A673 (cell line): ENCODE results near the gene VPS35. TPM values are rescaled to one million over a fixed set of nuclear protein-coding genes. Genes with fewer than 3 reads are reported as not detected.

ENCODE experiments used
- BruUV-seq: library from RNA; stranded (reverse); fragments of 400-500 nt; replicated peaks from 2 replicates; lab custom pipeline; 2021; lab: Mats Ljungman, UMichigan
- CTCF ChIA-PET: fragments of 300-600 bp; sonication (Branson Sonifier 250); formaldehyde crosslinking; loops from one replicate; lab custom pipeline; 2022; ENCODE audit warnings: antibody characterized with exemption; lab: Charles Lee
- POLR2A ChIA-PET: fragments of 300-600 bp; sonication (Branson Sonifier 250); formaldehyde crosslinking; loops from one replicate; lab custom pipeline; 2022; ENCODE audit warnings: antibody characterized with exemption; ENCODE audit not compliant: low non-redundant PET; lab: Charles Lee
- DNase-seq: peaks from one replicate; pipeline ENCODE4 v3.0.0-alpha.2; 2015; ENCODE audit warnings: low spot score
- H3K27ac ChIP-seq: fragments of 200-600 bp; sonication (generic); 2 replicates; pipeline ENCODE4 v1.5.1; 2016; ENCODE audit warnings: mixed run types, low read depth, mild to moderate bottlenecking, mixed read lengths, antibody characterized with exemption, low read length; ENCODE audit not compliant: poor library complexity, severe bottlenecking
- H3K27me3 ChIP-seq: fragments of 200-600 bp; sonication (generic); replicated peaks from 2 replicates; pipeline ENCODE4 v1.6.1; 2017; ENCODE audit warnings: mixed run types, low read depth, mild to moderate bottlenecking, mixed read lengths, antibody characterized with exemption, low read length; ENCODE audit not compliant: insufficient read depth, poor library complexity
- H3K36me3 ChIP-seq: fragments of 200-600 bp; sonication (generic); 2 replicates; pipeline ENCODE4 v1.6.1; 2016; ENCODE audit warnings: mixed run types, mild to moderate bottlenecking, mixed read lengths, antibody characterized with exemption, low read length; ENCODE audit not compliant: insufficient read depth, poor library complexity, severe bottlenecking
- H3K4me1 ChIP-seq: fragments of 200-600 bp; sonication (generic); 2 replicates; pipeline ENCODE4 v1.6.1; 2017; ENCODE audit warnings: mixed run types, mild to moderate bottlenecking, mixed read lengths, antibody characterized with exemption, low read length; ENCODE audit not compliant: insufficient read depth, poor library complexity, severe bottlenecking
- H3K4me3 ChIP-seq: fragments of 200-600 bp; sonication (generic); 2 replicates; pipeline ENCODE4 v1.5.1; 2016; ENCODE audit warnings: low read depth, mixed run types, mild to moderate bottlenecking, mixed read lengths, low read length; ENCODE audit not compliant: poor library complexity, severe bottlenecking
- H3K9me3 ChIP-seq: fragments of 200-600 bp; sonication (generic); 2 replicates; pipeline ENCODE4 v1.6.1; 2016; ENCODE audit warnings: mixed run types, low read depth, mild to moderate bottlenecking, mixed read lengths, antibody characterized with exemption, low read length; ENCODE audit not compliant: poor library complexity, severe bottlenecking
- EZH2 ChIP-seq: fragments of 200-600 bp; sonication (generic); IDR thresholded peaks from 2 replicates; pipeline ENCODE4 v1.6.1; 2017; ENCODE audit warnings: borderline replicate concordance, low read depth, mild to moderate bottlenecking, mixed read lengths, antibody characterized with exemption, low read length; ENCODE audit not compliant: poor library complexity, severe bottlenecking
- intact Hi-C: fragments of 100-400 bp; cut with micrococcal nuclease; formaldehyde crosslinking; loops from one replicate; pipeline ENCODE4 v1.10.0; 2022; ENCODE audit not compliant: unreplicated experiment
- total RNA-seq: library from RNA; stranded (reverse); gene quantifications from 2 replicates; pipeline ENCODE4 v1.2.3, GENCODE V29; 2021
- TF ChIP-seq, protein P1 (sequence below): fragments of 300-800, 200-600 bp; sonication (generic); conservative IDR thresholded peaks from 2 replicates; pipeline ENCODE4 v1.5.1; 2017; ENCODE audit warnings: low read depth, mild to moderate bottlenecking, antibody characterized with exemption, low read length, moderate library complexity, mixed read lengths

Gene VPS35
- total RNA-seq, 1 experiment from 2014 or later: 99.0 TPM

DNA sequence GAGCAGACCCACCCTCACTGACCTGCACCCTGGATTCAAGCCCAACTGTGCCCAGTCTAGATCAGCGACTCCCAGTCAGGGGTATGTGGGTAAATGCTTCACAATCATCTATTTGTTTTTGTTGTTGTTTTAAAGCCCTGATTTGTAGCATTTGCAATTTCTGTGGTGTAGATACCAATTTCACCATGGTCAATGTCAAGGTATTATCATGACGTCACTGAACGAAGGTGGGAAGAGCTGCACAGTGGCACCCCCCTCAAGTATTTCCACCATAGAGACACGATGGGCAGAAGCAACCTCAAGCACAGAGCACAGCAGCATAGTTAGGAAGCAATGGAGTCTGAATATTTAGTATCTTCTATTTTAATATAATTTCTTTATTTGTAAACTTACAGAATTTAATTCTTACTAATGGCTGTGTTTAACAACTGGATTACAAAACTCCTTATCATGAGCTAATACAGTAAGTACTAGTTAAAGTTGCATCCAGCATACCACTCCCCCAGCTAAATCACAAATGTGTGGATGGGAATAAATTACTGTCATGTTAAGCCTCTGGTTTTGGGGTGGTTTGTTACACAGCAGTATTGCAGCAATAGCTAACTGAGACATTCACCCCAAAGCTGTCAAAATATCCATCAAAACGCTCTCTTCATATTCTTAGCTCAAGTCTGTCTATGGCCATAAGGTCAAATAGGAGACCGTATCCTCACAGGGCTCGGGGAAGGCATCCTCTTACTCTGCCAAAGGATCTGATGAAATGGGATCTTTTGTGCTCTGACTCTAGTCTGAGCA, 26.0 kb upstream of the VPS35 start:
- no peak overlapping the region for H3K4me3 ChIP-seq
- no peaks in the 10 kb centered on the region for H3K27me3 ChIP-seq
- no peak overlapping the region for H3K27ac ChIP-seq
- no peaks in the 10 kb centered on the region for H3K36me3 ChIP-seq
- ChIA-PET POLR2A (no interaction called here), CTCF (no interaction called here)
- DNase-seq: no peak
- no peaks in the 10 kb centered on the region for H3K4me1 ChIP-seq
- intact Hi-C loops: no loop called here
- no peaks in the 10 kb centered on the region for H3K9me3 ChIP-seq
- TF ChIP-seq, protein P1, sequence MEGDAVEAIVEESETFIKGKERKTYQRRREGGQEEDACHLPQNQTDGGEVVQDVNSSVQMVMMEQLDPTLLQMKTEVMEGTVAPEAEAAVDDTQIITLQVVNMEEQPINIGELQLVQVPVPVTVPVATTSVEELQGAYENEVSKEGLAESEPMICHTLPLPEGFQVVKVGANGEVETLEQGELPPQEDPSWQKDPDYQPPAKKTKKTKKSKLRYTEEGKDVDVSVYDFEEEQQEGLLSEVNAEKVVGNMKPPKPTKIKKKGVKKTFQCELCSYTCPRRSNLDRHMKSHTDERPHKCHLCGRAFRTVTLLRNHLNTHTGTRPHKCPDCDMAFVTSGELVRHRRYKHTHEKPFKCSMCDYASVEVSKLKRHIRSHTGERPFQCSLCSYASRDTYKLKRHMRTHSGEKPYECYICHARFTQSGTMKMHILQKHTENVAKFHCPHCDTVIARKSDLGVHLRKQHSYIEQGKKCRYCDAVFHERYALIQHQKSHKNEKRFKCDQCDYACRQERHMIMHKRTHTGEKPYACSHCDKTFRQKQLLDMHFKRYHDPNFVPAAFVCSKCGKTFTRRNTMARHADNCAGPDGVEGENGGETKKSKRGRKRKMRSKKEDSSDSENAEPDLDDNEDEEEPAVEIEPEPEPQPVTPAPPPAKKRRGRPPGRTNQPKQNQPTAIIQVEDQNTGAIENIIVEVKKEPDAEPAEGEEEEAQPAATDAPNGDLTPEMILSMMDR: no peak
- TF ChIP-seq EZH2: no peak
- BruUV-seq: no TSS peak

DNA sequence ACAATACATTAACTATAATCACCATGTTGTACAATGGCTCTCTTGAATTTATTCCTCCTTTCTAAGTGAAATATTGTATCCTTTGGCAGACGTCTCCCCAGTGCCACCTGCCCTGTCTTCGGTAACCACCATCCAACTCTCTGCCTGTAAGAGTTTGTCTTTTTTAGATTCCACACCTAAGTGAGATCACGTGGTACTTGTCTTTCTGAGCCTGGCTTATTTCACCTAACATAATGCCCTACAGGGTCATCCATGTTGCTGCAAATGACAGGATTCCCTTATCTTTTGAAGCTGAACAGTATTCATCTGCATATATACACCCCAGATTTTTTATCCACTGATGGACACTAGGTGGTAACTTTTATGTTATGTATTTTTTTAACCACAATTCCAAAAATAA, 24.7 kb upstream of the VPS35 start:
- TF ChIP-seq, protein P1: no peak
- no peak for TF ChIP-seq EZH2
- Histone ChIP-seq H3K9me3 (no peaks in the 10 kb centered on the region), H3K36me3 (no peaks in the 10 kb centered on the region), H3K27me3 (no peaks in the 10 kb centered on the region), H3K4me3 (no peak overlapping the region), H3K27ac (no peak overlapping the region), H3K4me1 (no peaks in the 10 kb centered on the region)
- ChIA-PET CTCF (no interaction called here), POLR2A (no interaction called here)
- no peak for DNase-seq
- intact Hi-C loops: no loop called here
- no TSS peak for BruUV-seq

DNA sequence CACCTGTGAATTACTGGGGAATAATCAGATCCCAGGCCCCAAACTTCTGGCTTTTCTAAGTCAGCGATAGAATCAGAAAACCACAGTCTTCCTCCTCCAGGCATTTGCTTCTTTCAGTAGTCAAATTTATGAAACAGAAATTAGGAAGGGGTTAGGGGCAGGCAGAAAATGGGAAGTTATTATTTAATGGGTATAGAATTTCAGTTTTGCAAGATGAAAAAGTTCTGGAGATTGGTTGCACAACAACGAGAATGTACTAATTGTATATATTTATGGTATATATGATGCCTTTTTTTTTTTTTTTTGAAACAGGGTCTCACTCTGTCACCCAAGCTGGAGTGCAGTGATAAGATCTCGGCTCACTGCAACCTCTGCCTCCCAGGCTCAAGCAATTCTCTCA, 23.9 kb upstream of the VPS35 start:
- no peak for TF ChIP-seq EZH2
- TF ChIP-seq, protein P1: no peak
- ChIA-PET CTCF (no interaction called here), POLR2A (no interaction called here)
- Histone ChIP-seq H3K4me1 (no peaks in the 10 kb centered on the region), H3K27me3 (no peaks in the 10 kb centered on the region), H3K9me3 (no peaks in the 10 kb centered on the region), H3K4me3 (no peak overlapping the region), H3K27ac (no peak overlapping the region), H3K36me3 (no peaks in the 10 kb centered on the region)
- intact Hi-C loops: no loop called here
- BruUV-seq: no TSS peak
- DNase-seq: no peak
